Keratinocyte (primary cell): ENCODE measurements around the gene MVB12B.

Experiments used
- CTCF ChIP-seq, 3 experiments: IDR thresholded peaks in 1 of 3; conservative IDR thresholded peaks in 1 of 3; optimal IDR thresholded peaks in 1 of 3; 2 replicates in 2 of 3; 3 replicates in 1 of 3; pipeline versions ENCODE3 to v1.5.1; 2011; ENCODE audit warnings: low read length in 3 of 3, mild to moderate bottlenecking in 3 of 3, moderate library complexity in 2 of 3, control low read depth in 1 of 3, inconsistent platforms in 1 of 3; ENCODE audit not compliant: insufficient read depth in 2 of 3; ENCODE audit errors: extremely low read depth in 1 of 3
- EZH2 ChIP-seq: IDR thresholded peaks from one replicate; pipeline ENCODE4 v1.6.1; 2012; ENCODE audit warnings: inconsistent platforms, mild to moderate bottlenecking, low read length, moderate library complexity

GRCh38 chr9:126420135-126420534, 93.5 kb downstream of the MVB12B start:
- TF ChIP-seq CTCF (optimal IDR thresholded peaks at IDR 0.05 in 1 of 3, IDR thresholded peaks at IDR 0.05 in 1 of 3, conservative IDR thresholded peaks at IDR 0.05 in 1 of 3; ENCODE audit: extremely low read depth in 1 of 3, insufficient read depth in 2 of 3, low read length in 3 of 3) (no peak), EZH2 (no peak)
